ENCODE measurements around the gene MAP1LC3B2.

The MAP1LC3B2 gene

DNA sequence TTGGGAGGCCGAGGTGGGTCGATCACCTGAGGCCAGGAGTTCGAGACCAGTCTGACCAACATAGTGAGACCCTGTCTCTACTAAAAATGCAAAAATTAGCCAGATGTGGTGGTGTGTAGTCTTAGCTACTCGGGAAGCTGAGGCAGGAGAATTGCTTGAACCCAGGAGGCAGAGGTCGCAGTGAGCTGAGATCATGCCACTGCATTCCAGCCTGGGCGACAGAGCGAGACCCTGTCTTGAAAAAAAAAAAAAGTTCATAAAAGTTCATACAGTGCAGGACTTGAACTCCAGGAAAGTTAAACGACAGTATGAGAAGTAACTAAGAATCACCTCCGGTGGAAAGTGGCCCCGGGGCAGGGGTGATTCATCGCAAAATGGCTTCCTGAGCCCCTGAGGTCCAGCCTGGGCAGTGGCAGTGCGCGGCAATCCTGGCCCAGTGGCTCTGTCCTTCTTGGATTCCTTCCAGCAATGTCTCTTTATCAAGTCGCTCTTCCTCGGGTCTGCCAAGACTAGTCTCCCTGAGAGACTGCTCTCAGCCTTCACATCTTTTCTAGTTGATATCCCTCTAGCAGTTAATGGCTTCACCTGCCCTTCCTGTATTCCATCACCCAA is 16.7 kb upstream of the MAP1LC3B2 start:
- FAIRE-seq (no peak), DNase-seq (ENCODE audit: insufficient read length, low spot score) (no peak)
- no peak for TF ChIP-seq PAX5 (IDR thresholded peaks at IDR 0.05; ENCODE audit: insufficient read depth, low read length, severe bottlenecking)

DNA sequence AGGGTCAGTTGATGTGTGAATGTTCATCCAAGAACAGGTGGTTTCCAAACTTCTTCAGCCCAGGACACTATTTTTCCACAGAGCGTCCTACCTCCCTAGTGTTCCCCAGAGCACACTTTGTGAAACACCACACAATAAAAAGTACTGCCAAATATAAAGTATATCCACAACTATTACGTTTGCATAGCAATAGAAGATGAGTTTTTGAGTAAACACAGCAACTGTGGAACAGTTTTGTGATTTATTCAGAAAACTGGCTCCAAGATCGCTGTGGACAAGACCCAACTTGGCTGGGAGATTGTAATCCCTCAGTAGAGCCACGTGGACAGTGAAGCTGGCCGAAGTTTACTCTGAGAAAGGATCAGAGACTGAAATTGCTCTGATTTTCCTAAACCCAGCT is 14.5 kb upstream of the MAP1LC3B2 start:
- FAIRE-seq (no peak), DNase-seq (ENCODE audit: insufficient read length, low spot score) (no peak)
- no peak for TF ChIP-seq SPI1 (IDR thresholded peaks at IDR 0.05; ENCODE audit: low read depth, low read length)
- no peak for TF ChIP-seq TAF1 (IDR thresholded peaks at IDR 0.05; ENCODE audit: low read depth, low read length)
- TF ChIP-seq POLR2A (IDR thresholded peaks at IDR 0.05; ENCODE audit: low read depth, low read length), result no peak
- TF ChIP-seq POLR2AphosphoS5 (IDR thresholded peaks at IDR 0.05; ENCODE audit: low read depth, low read length), result no peak
- TF ChIP-seq PAX5 (IDR thresholded peaks at IDR 0.05; ENCODE audit: insufficient read depth, low read length, severe bottlenecking), result no peak
- no peak for TF ChIP-seq POU2F2 (IDR thresholded peaks at IDR 0.05; ENCODE audit: low read depth, low read length)

DNA sequence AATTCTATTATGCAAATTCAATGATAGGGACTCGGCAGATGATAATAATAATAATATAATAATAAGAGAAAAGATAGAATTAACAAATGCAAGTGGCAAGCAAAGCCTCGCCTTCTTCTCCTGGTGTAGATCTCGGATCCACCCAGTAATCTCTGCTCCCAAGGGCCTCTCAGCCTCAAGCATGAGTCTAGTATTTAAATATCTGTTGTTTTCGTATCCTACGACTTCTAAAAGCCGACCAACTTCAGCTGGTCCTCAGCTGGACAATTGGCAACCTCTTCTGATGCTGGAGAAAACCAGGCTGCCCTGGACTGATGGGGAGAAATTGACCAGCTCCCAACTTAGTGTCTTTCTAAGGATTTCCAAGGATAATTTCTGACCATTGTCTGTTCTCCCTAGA is 14.0 kb upstream of the MAP1LC3B2 start:
- TF ChIP-seq SPI1 (IDR thresholded peaks at IDR 0.05; ENCODE audit: low read depth, low read length) (no peak), POLR2A (IDR thresholded peaks at IDR 0.05; ENCODE audit: low read depth, low read length) (no peak), POU2F2 (IDR thresholded peaks at IDR 0.05; ENCODE audit: low read depth, low read length) (no peak)
- FAIRE-seq (no peak), DNase-seq (ENCODE audit: insufficient read length, low spot score) (no peak)

DNA sequence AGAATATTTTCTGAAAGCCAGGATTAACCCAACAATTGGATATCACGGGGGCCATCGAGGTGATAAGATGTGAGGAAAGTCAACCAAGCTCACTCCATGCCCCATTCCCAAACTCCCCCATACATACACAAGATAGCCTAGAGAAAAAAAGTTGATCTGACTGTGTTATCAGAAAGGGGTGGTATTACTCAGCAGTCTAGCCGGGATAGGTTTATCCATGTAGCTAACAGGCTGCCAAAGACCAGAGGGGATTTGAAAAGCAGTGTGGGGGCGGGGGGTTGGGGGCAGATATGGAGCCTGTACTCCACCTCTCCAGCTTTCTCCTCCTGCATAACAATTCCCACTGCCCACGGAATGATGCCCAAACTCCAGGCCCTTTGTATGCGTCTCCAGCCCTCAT is 13.2 kb upstream of the MAP1LC3B2 start:
- FAIRE-seq, result no peak
- TF ChIP-seq PAX5 (IDR thresholded peaks at IDR 0.05; ENCODE audit: insufficient read depth, low read length, severe bottlenecking), result no peak
- TF ChIP-seq POLR2AphosphoS5 (IDR thresholded peaks at IDR 0.05; ENCODE audit: low read depth, low read length), result no peak
- TF ChIP-seq POLR2A (IDR thresholded peaks at IDR 0.05; ENCODE audit: low read depth, low read length), result no peak
- TF ChIP-seq SPI1 (IDR thresholded peaks at IDR 0.05; ENCODE audit: low read depth, low read length), result no peak
- no peak for TF ChIP-seq TAF1 (IDR thresholded peaks at IDR 0.05; ENCODE audit: low read depth, low read length)
- TF ChIP-seq POU2F2 (IDR thresholded peaks at IDR 0.05; ENCODE audit: low read depth, low read length), result no peak

DNA sequence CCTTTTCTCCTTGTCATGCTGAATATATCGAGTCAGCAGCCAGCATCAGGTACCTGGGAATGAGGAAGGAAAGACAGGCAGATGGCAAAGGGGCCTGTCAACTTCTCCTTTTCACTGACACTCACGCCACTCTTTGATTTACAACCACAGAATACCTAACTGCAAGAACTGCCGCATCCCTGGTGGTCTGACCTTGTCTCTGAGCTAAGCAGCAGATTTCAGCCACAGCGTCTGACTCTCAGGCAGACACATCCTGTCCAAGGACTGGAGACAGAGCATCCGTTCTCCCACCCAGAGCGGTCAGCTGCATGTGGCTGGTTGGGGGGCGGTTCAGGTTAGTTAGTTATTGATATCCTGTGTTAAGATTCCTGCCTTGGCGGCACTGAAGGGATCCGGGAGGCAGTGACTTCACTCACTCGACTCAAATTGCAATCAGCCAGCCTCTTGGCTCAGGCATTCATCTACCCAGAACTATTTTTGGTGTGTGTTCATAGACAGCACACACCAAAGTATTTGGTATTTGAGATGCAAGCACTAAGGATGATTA is 11.2 kb upstream of the MAP1LC3B2 start:
- FAIRE-seq, result peak; percentile 40

More for the DNA sequence above, 13.2 kb upstream of the MAP1LC3B2 start:
- no peak for DNase-seq (ENCODE audit: insufficient read length, low spot score)

DNA sequence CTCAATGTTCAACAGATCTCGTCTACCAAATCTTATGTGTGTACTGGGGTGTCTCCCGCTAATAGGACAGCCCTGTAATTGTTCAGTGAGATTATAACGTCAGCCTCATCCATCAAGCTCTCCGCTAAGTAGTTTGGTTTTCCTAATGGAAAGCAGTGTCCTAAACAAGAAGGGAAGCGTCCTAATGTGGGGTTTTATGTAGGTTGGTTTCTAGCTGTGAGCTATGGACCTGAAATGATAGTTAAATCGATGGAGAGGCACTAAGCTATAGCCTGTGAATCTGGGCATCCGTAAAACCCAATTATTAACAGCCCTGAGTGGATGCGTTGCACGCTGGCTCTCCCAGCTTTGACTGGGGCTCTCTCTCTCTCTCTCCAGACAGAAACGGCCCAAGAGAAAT is 9.2 kb upstream of the MAP1LC3B2 start:
- no peak for DNase-seq (ENCODE audit: insufficient read length, low spot score)
- no peak for FAIRE-seq
- TF ChIP-seq POLR2A (IDR thresholded peaks at IDR 0.05; ENCODE audit: low read depth, low read length), result no peak
- no peak for TF ChIP-seq SPI1 (IDR thresholded peaks at IDR 0.05; ENCODE audit: low read depth, low read length)
- TF ChIP-seq POU2F2 (IDR thresholded peaks at IDR 0.05; ENCODE audit: low read depth, low read length), result no peak
- no peak for TF ChIP-seq POLR2AphosphoS5 (IDR thresholded peaks at IDR 0.05; ENCODE audit: low read depth, low read length)
- no peak for TF ChIP-seq TAF1 (IDR thresholded peaks at IDR 0.05; ENCODE audit: low read depth, low read length)
- TF ChIP-seq PAX5 (IDR thresholded peaks at IDR 0.05; ENCODE audit: insufficient read depth, low read length, severe bottlenecking), result no peak

More for the DNA sequence above, 11.2 kb upstream of the MAP1LC3B2 start:
- TF ChIP-seq SPI1 (IDR thresholded peaks at IDR 0.05; ENCODE audit: low read depth, low read length) (no peak; the same call in 1 of the 2 replicates), TAF1 (IDR thresholded peaks at IDR 0.05; ENCODE audit: low read depth, low read length) (no peak), POLR2AphosphoS5 (IDR thresholded peaks at IDR 0.05; ENCODE audit: low read depth, low read length) (no peak), POLR2A (IDR thresholded peaks at IDR 0.05; ENCODE audit: low read depth, low read length) (no peak), PAX5 (IDR thresholded peaks at IDR 0.05; ENCODE audit: insufficient read depth, low read length, severe bottlenecking) (no peak), POU2F2 (IDR thresholded peaks at IDR 0.05; ENCODE audit: low read depth, low read length) (no peak)
- no peak for DNase-seq (ENCODE audit: insufficient read length, low spot score)

DNA sequence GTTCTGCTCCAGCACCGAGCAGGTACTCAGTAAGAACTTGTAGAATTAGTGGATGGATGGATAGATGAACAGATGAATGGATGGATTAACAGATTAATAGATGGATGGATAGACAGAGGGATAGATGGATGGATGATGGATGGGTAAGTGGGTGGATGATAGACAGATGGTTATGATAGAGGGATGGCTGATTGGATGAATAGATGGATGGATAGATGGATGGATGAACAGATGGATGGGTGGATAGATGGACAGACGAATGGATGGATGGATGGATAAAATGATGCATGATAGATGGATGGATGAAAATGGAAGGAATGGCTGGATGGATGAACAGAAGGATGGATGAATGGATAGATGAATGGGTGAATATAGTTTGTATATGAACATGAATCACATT is 8.0 kb upstream of the MAP1LC3B2 start:
- TF ChIP-seq POLR2AphosphoS5 (IDR thresholded peaks at IDR 0.05; ENCODE audit: low read depth, low read length) (no peak), SPI1 (IDR thresholded peaks at IDR 0.05; ENCODE audit: low read depth, low read length) (no peak), POU2F2 (IDR thresholded peaks at IDR 0.05; ENCODE audit: low read depth, low read length) (no peak), TAF1 (IDR thresholded peaks at IDR 0.05; ENCODE audit: low read depth, low read length) (no peak), POLR2A (IDR thresholded peaks at IDR 0.05; ENCODE audit: low read depth, low read length) (no peak), PAX5 (IDR thresholded peaks at IDR 0.05; ENCODE audit: insufficient read depth, low read length, severe bottlenecking) (no peak)
- DNase-seq (ENCODE audit: insufficient read length, low spot score) (no peak), FAIRE-seq (no peak)

DNA sequence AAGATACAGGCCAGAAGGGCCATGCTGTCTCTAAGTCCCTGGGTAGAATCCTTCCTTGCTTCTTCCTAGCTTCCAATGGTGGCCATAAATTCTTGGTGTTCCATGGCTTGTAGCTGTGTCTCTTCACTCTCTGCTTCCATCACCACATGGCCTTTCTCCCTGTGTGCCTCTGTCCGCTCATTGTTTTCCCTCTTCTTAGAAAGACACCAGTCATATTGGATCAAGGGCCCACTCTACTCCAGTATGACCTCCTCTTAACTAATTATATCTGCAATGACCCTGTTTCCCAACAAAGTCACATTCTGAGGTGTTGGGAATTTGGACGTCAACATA is 7.6 kb upstream of the MAP1LC3B2 start:
- DNase-seq (ENCODE audit: insufficient read length, low spot score) (no peak), FAIRE-seq (no peak)
- no peak for TF ChIP-seq POLR2A (IDR thresholded peaks at IDR 0.05; ENCODE audit: low read depth, low read length)

DNA sequence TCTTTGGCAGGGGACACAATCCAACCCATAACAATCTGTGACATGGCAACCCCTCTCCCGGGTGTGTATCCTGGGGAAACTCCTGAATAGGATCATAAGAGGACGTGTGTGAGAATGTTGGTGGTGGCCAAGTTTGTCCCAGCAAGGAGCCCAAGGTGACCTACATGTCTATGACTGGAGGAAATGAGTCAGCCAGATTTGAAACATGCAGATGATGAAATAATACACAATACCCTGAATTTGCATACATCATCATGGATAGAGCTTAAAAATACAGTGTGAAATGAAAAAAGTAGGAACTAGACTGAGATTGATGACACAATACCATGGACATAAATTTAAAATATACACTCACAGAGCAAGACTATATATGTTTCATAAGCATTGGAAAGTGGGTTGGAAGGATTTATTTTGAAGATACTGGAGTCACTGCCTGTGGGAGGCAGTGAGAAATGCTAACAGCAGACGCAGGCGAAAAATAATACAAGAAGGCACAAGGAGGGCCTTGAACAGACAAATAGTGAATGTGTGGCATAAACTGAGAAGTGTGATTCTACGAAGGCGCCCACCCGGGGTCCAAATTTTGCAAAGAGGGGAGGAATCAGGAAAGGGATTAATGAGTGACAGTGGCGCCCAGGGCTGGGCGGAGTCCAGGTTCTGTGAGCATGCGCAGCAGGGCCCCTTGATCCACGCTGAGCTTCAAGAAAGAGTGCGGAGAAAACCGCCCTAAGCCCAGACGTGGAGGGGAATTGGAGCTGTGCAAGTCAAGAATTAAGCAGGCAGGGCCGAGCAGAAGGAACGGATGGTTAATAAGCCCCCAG is 7.0 kb upstream of the MAP1LC3B2 start:
- DNase-seq (ENCODE audit: insufficient read length, low spot score), result no peak
- FAIRE-seq, result no peak
- TF ChIP-seq POU2F2 (IDR thresholded peaks at IDR 0.05; ENCODE audit: low read depth, low read length), result no peak
- TF ChIP-seq POLR2AphosphoS5 (IDR thresholded peaks at IDR 0.05; ENCODE audit: low read depth, low read length), result no peak
- no peak for TF ChIP-seq TAF1 (IDR thresholded peaks at IDR 0.05; ENCODE audit: low read depth, low read length)
- TF ChIP-seq POLR2A (IDR thresholded peaks at IDR 0.05; ENCODE audit: low read depth, low read length), result no peak

DNA sequence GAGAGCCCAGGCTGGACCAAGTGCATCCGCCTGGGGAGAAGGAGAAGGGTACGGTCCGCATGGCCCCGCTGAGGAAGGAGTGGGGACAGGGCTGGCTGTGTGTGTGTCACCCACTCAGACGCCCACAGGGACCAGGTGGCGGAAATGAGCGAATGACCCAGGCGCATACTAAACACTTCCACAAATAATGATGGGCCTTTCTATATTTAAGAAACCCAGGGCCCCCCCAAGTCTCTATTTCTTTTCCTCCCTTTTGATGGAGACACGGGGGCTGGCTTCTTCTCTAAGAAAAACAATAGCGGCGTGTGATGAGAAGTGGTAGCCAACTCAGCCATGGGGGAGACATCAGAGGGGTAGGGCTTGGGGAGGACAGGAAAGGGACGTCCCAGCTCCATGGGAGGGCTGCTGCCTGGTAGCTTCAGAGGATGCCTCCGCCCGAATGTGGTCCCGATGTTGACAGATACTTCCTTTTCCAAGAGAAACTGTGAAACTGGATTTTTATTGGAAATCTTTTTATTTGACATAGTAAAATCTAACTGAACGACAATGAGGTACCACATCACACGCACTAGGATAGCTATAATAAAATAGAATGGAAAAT is 6.3 kb upstream of the MAP1LC3B2 start:
- TF ChIP-seq PAX5 (IDR thresholded peaks at IDR 0.05; ENCODE audit: insufficient read depth, low read length, severe bottlenecking), result no peak
- DNase-seq (ENCODE audit: insufficient read length, low spot score) (no peak), FAIRE-seq (no peak)

Data from GM12891 (cell line).